GM18502 (cell line): Measurements from ENCODE around the gene RAB19.

Source experiments
- ATAC-seq: cut with Tn5 transposase; IDR thresholded peaks from one replicate; pipeline ENCODE4 v1.9.1; 2021; ENCODE audit warnings: mild to moderate bottlenecking; ENCODE audit not compliant: unreplicated experiment, poor library complexity

The RAB19 gene, protein sequence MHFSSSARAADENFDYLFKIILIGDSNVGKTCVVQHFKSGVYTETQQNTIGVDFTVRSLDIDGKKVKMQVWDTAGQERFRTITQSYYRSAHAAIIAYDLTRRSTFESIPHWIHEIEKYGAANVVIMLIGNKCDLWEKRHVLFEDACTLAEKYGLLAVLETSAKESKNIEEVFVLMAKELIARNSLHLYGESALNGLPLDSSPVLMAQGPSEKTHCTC

DNA sequence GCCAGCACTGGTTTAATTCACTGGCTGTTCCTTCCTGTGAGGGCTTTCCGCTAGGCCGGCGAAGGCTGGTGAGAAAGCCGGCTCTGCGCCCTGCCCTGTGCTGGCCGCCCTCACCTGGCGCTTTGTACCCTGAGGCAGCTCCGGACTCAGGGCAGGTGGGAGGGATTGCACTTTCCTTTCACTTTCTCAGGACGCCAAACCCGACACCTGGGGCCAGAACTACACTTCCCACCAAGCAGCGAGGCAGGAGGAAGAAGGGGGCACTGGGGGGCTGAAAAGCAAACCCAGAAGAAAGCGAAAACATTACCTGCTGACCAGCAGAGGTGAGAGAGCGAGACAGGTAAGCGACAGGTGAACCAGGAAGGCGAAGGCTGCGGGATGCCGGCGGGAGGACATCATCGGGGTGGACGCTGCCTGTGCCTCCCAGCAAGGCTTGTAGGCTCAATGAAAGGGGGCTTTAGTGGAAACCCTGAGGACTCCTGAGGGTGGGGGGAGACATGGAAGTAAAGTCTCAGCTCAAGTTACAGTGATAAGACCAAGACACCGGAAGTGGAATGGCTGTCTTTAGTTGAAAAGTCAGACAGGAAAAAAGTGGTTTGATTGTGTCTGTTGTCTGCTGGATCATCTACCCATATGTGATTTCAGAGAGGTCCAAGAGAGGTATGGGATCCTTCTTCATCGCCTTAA, at the start of gene RAB19:
RAB19 (plus strand) TSS at position 181 of the 687 bp plus-strand sequence. CDS start 3,589 bp downstream, outside the sequence.
- ATAC-seq, result no peak

DNA sequence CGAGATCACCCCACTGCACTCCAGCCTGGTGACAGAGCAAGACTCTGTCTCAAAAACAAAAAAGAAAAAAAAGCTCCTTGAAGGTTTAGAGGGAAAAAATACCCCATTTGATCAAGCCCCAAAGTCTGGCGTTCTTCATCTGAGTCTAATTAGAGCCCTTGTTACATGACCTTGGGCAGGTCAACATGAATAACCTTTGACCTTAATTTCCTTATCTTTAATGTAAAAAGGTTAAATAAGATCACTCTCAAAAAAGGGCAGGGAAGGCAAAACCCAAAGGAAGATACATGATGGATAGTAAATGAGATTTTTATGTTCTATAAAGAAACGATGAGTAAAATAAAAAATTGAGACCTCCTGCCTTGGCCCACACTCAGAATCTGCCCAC, 45.8 kb upstream of the RAB19 start:
- ATAC-seq, result no peak

DNA sequence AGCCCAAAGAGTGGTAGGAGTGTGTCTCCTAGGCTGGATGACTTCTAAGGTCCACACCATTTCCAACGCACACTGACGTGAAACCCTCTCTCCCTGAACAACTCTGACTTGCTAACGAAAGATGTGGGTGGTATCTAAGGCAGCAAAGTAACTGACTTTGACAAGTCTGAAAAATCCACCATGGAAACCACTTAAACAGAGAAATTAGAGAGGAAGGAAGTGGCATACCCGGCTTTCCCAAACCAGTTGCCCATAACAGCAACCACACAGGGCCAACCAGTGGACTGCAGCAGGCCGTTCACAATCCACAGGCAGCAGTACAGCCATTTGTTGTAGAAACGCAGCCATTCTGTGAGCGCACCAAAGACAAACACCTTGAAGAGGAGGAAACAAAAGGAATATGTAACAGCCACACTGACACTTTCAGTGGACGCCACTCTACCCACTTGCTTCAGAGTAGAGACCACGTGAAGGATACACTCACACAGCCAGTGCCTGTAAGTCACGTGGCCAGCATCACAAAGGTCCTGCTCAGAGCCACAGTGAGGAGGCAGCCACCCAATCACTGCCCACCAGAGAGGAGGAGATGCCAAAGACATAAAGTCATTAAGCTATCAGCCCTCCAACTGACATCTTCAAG, 45.3 kb upstream of the RAB19 start:
- peak; percentile 63 for ATAC-seq

DNA sequence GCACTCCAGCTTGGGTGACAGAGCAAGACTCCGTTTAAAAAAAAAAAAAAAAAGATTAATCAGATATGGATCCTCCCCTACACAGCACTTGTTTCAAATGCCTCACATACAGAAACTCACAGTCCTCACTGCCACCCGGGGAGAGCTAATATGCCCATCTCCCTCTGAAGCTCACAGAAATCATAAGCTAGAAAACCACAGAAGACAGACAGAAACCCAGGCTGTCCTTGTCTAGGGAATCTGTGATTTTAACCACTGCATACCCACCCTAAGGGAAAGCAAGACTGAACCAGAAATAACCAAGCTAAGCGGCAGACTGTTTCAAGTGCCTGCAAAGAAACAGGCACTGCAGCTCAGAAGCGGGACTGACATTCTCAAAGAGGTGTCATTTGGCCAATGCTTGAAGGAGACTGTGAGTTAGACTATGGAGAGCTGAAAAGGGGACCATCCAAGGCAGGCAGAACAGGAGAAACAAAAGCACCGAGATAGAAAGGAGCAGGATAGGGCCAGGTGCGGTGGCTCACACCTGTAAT, 43.1 kb upstream of the RAB19 start:
- no peak for ATAC-seq

DNA sequence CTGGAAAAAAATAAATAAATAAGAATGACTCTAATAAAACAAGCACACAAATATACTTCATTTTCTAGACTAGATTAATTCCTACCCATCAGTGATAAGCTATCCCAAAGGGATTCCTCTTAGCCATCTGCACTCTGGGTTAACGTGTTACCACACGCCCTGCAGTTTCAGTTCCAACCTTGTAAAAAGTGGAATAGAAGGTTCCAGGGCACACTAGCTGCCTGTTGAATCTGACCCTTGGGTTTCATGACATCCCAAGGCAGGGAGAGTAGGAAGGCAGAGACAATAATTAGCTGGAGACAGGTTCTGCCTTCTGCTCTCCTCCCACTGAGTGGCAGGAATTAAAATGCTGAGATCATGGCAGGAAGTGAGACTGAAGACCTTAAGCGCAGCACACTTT, 39.0 kb upstream of the RAB19 start:
- ATAC-seq, result no peak

DNA sequence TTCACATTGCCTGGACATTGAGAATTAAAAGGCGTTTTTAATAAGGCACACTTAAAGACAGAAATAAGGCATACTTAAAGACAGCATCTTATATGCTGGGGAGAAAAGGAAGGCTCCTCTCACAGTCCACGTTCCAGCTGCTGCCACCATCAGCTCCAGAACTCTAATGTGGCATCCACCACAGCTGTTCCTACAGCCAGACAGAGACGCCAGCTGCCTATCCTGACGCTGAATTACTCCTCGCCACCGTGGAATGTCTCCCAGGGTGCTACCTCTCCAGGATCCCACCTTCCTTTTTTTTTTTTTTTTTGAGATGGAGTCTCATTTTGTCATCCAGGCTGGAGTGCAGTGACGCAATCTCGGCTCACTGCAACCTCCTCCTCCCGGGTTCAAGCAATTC, 36.3 kb upstream of the RAB19 start:
- no peak for ATAC-seq

DNA sequence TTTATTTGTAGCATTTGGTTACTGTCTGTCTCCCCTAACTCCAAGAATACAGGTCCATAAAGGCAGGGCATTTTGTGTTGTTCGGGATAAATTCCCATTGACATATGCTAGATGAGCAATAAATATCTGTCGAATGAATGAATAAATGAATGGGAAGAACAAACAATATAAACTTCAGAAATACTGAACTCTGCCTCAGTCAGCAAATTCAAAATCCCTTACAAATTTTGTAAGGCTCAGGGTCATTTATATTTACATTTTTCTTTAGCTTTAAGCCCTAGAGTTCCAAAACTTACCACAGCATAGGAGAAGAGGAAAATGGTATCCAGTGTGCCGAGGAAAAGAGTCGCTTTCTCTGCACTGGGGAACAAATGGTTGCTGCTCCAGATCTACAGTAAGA, 34.6 kb upstream of the RAB19 start:
- ATAC-seq, result no peak

DNA sequence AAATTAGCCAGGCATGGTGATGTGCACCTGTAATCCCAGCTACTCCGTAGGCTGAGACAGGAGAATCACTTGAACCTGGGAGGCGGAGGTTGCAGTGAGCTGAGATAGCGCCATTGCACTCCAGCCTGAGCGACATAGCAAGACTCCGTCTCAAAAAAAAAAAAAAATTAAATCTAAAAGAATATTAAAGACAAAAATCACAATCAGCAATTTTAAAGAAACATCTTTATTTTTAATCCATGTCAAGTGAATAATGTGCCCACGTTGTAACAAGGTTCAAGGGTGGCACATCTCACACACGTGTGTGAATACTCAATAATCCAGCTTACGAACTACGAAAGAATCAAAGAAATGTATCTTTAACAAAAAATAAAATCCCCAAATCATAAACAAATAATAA, 28.5 kb upstream of the RAB19 start:
- no peak for ATAC-seq

DNA sequence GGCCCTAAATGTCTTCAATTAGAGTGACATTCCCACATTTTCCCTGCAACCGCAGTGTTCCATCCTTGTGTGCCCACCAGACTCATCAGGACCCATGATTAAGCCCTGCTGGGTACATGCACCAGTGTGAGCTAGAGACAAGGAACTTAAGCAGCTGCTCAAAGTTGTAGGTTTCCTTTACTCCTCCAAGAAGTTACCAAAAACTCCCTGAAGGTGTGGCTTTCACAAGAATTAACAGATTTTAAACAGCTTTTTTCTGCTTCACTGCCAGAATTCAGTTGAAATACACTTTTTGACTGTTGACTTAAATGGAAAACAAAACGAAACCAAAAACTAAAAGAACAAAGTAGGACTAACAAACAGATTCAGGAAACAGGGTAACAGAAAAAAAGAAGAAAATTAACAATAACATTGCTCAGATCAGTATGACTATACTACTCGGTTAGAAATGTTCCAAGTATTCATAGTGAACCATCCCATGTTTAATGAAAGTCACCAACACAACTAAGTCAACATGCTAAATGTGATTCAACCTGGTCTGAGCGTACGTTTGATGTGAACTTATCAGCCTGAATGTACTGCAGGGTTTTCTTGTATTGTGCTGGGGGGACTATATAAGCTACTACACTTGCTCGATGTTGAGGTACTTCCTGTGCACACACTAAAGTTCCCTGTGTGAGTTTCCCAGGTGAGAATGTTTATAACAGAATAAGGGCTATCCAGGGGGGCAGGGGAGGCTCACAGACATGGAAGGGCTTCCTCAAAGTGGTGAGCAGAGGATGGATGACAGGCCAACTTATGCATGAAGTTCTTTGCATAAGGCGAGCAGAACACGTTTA, 27.7 kb upstream of the RAB19 start:
- ATAC-seq, result peak; percentile 57

DNA sequence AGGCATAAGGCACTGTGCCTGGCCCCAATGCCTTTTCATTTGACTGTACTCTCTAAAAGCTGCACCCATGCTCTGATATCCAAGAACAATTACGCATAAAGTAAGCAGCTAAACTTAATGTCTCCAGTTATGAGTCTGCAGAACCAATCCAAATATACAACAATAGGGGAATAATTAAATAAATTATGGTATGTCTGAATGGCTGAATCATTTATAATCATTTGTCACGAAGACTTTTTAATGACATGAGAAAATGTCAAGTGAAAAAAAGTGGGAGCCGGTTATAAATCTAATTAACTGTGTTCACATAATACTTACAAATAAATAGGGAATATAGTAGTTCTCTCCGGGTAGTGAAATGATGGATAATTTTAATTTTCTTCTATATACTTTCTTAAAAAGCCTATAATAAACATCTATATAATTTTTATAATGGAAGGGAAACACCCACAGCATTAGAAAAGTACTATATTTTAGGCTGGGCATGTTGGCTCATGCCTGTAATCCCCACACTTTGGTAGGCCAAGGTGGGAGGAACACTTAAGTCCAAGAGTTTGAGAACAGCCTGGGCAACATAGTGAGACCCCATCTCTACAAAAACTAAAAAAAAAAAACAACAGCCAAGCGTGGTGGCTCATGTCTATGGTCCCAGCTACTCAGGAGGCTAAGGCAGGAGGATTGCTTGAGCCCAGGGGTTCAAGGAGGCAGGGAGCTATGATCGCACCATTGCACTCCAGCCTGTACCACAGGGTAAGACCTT, 19.7 kb upstream of the RAB19 start:
- no peak for ATAC-seq

DNA sequence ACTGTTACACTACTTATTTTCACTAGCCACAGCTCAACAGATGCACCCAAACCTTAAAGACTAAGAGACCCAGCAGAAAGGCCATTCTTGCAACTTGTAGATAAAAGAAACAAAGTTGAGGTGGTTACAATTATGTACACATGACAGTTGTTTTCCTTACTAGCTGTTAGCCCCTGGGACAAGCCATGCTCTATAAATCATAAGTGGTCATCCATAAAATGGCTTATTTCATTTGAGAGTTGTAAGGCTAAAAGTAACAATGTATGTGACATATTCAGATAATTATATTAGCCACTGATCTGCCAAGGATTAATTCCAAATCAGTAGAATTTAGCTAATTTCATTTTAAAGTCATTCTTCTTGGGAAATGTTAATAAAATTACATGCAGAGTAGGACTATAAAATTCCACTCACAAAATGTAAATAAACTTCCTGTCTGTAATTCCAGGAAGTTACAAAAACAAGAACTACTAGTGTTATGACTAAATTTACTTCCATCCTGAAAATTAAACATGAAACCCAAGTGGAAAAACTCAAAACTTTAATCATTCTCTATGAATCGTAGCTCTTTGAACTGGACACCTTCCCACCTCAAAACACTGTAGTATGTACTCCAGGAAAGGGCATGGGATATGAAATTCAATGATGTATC, 18.8 kb upstream of the RAB19 start:
- ATAC-seq, result no peak

DNA sequence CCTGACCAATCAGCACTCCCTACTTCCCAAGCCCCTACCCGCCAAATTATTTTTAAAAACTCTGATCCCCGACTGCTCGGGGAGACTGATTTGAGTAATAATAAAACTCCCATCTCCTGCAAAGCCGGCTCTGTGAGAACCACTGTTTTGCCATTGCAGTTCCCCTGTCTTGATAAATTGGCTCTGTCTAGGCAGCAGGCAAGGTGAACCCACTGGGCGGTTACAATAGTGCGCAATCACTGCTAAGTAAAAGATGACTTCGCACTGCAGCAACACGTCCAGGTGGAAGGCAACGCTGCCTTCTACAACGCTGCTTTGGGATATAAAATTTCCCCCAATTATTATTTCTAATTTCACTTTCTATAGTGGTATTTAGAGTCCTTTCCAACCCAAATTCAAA, 14.4 kb upstream of the RAB19 start:
- ATAC-seq, result no peak

DNA sequence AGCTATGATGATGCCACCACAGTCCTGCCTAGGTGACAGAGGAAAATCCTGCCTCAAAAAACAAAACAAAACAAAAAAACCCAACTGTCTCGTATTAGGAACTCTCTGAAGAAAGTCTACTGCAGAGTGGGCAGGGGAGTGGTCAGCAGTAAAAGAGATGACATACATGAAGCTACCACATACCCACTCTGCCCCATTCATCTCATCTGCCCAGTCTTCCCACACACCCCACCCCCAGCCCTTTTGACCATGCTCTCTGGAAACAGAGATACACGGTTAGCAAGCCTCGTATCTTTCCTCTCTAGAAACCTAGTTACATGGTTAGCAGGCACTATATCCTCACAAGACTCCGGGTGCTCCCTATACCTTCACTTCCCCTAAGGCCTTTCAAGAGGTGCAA, 13.8 kb upstream of the RAB19 start:
- no peak for ATAC-seq

DNA sequence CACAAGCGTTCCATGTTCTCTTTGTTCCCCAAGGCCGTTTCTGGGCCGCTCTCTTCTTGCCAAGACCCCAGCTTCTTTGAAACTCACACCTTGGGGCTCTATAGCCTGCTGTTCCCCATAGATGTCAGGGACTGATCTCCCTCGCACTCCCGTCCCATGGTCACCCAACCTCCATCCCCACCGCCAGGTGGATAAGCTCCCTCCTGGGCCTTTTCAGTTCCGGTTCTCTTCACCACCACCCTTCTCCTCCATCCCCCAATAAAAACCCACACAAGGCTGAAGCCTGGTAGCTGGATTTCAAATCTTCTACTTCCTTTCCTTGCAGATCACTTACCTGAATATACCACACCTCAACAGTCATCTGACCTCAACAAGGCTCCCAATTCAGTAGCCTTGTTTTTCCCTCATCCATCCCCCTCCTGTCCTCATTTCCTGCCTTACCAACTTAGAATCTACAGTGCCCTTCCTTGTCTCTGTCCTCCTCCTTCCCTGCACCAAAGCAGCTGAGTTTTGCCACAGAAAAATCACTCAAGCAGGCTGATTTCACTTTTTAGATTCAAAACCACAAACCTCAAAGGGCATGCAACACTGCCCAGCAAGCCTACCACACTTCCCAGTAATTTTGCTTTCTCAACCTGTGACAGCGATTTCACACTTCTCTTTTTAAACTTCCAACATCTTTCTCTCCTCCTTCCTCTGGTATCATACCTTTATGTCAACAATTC, 13.2 kb upstream of the RAB19 start:
- ATAC-seq, result peak; percentile 75

DNA sequence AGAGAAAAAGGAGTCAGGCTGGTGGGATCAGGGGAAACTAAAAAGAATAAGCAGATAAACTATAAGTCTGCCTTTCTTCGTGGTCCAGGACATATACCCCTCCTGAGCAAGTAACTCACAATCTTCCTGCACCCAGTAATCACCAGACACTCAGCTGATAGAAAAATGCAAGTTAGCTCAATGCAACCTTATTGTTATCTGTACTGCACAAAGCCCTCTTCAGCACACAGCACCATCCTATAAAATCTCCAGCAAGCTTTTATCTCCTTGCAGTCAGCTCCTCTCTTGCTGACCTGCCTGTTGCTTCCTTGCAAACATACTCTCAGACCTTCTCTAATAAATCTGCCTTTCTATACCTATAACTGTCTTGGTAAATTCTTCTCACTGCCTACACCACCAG, 12.2 kb upstream of the RAB19 start:
- ATAC-seq, result no peak

DNA sequence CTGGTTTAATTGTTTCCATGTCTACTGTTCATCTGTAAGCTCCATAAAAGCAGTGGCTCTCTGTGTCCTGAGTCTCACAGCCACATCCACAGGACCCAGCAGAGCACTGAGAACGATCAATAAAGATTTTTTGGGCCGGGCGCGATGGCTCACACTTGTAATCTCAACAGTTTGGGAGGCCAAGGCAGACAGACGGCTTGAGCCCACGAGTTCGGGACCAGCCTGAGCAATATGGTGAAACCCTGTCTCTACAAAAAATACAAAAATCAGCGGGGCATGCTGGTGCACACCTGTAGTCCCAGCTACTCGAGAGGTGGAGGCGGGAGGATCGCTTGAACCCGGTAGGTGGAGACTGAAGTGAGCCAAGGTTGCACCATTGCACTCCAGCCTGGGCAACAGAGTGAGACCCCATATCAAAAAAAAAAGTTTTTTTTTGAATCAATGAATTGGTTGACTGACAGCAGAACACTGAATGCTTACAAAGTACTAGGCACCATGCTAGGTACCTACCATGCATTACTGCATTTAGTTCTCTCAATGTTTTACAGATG, 10.0 kb upstream of the RAB19 start:
- no peak for ATAC-seq

DNA sequence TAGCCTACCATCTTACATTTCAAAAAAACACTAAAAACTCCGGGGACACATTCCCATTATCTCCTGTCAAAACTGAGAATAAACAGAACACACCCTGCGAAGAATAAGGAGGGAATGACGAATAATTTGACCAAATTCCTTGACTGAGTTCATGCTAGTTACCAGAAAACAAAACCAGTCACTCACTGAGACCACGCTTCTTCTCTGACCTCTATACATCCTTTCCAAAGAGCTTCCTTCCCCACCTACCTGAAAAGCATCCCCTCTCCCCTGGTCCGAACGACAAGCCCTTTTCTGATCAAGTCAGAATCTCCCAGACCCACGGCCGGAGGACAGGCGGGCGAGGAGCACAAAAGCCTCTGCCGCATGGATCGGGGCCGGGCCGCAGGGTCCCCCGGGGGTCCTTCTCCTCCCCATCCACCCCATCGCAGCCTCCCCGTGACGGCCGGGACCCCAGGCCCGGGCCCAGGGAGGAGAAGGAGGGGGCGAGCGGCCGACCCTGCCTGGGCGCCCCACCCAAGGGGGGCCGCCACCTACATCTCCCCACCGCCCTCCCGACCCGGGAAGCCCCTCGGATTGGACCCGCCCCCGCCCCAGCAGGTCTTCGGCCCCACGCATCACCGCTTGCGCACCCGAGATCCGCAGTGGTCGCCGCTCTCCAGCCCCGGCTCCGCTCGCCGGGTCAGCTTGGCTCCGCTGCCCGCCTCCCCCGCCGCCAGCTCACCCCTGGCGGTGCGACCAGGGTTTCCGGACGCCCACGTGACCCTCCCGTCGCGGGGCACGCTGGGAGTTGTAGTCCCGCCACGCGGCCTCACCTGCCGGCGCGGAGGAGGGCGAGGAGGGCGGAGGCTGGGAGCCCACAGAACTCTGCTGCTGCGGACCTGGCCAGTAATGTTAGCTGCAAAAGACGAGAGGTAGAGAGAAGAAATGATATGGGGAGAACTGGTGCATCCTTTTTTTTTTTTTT, 5.8 kb upstream of the RAB19 start, which contains the start of gene SLC37A3:
SLC37A3 (minus strand) TSS at position 747 of the 967 bp plus-strand sequence. CDS start 16,004 bp downstream, outside the sequence.
- ATAC-seq, result peak; percentile 99
